ENCODE results near the gene TPBG. TPM values are rescaled to one million over a fixed set of nuclear protein-coding genes. Genes with fewer than 3 reads are reported as not detected.

Gene TPBG, protein sequence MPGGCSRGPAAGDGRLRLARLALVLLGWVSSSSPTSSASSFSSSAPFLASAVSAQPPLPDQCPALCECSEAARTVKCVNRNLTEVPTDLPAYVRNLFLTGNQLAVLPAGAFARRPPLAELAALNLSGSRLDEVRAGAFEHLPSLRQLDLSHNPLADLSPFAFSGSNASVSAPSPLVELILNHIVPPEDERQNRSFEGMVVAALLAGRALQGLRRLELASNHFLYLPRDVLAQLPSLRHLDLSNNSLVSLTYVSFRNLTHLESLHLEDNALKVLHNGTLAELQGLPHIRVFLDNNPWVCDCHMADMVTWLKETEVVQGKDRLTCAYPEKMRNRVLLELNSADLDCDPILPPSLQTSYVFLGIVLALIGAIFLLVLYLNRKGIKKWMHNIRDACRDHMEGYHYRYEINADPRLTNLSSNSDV
- 12.3 and 13.8 TPM in 2 replicates for total RNA-seq (2014; rRNA removed; shearing (Covaris generic))

DNA sequence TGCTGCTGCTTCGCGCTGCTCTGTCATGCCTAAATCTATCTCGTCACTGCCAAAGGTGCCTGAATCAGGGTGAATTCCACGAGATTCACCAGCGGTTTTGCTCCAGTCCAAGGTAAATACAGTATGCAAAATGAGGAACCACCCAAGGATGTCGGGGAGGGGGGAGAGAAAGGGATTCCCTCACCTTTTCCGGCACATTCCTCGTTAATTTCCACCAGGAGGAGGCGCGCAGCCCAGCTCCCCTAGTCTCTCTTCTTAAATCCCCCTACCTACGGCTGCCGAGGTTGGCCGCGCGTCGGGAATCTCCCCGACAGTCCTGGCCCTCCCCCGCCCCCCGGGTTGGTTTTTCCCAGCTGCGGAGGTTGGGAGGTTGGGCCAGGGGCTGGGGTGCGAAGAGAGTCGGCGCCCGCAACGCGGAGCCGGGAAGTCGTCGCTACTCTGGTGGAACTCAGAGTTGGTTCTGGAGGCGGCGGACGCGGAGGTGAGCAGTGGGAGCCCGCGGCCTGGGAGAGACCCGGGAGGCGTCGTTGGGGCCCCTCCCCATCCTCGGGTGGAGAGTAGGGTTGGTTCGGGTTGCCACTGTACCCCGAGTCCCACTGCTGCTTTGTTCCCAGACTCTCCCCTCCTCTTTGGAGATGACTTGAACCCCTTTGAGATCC, at the start of gene TPBG:
TSS of gene TPBG (plus strand) at position 390 of the 659 bp plus-strand sequence. CDS start 1,145 bp downstream, outside the sequence.
- peak; percentile 62 for DNase-seq (ENCODE audit: low spot score)

DNA sequence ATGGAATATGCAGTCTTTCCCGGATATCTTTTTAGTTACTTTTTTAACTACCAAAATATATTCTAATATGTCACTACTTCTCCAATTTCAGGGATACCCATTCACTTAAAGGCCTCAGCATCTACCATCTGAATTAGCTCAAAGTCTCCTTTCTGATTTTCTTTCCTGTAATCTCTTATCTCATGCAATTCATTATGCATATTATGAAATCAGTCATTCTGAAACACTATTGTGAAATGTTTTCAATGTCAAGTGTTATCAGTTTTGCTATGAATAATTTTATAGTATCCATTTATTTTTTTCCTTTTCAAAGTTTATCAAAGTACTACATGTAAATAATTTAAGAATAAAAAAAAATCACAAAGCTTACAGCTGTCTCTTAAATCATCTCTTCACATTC, 41.2 kb upstream of the TPBG start:
- no peak for DNase-seq (ENCODE audit: low spot score)

DNA sequence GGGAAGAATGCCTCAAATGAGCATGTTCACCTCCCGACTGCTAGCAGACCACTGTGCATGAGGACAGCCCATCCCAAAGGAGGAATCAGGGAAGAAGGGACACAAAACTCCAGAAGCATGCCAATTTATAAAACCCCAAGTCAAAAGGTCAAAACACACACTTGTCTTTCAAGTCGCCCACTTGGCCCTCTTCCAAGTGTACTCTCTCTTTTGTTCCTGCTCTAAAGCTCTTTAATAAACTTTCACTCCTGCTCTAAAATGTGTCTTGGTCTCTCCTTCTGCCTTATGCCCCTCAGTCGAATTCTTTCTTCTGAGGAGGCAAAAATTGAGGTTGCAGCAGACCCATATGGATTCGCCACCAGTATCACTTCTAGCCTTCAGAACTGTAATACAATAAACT, 33.9 kb upstream of the TPBG start:
- DNase-seq (ENCODE audit: low spot score), result no peak

DNA sequence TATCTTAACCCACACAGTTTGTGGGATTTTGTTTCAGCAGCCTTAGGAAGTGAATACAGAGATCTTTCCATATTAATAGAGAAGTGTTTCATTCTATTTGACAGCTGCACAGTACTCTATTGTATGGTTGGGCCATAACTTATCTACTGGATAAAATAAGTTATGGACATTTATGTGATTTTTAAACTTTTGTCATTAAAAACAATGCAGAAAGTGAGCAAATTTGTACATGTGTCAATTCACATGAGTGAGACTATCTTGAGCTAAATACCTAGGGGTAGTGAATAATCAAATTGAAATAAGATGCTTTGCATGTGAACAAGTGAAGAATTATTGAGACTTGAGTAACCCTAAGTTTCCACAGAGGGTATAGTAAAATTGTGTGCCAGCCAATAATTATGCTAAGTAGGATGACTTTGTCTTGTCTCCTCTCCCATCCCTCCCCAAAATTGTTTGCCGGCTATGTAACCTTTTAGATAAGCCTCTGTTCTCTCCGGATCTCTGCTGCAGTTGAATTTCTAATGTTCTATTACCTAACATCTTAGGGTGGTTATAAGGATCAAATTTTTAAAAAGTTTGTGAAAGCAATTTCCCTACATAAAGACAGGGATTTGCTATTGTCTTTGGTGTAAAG, 33.3 kb upstream of the TPBG start:
- no peak for DNase-seq (ENCODE audit: low spot score)

DNA sequence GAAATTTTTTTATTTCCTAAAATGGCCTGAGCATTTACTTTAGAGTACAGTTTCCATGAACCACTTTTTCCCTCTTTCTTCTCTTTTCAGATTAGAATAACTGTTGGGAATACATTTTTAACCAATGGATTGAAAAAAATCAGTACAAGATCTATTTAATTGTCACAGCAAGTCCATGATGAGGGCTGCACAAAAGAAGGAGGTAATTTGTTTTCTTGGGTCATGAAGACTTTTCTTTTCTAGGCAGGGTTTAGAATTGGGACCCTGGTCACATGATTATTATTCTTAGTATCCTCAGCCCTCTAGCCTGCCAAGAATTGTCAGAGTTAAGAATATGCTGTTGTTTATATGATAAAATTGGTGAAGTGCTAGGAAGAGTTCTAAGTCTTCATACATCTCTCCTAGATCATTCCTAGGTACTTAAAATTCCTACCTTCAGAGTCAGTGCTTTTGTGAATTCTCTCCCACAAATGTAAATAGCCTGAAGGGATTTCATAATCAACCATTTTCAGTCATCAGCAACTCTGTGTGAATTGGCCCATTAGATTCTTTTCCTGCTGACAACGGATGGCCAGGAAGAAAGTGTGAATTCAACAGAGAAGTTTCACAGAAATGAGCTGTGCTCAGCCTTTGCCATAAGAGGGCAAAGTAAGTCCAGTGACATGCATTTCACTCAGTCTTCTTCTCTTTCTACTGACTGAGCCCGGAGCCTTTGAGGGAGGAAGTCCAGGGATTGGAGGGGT, 32.4 kb upstream of the TPBG start:
- DNase-seq (ENCODE audit: low spot score), result peak; percentile 7

DNA sequence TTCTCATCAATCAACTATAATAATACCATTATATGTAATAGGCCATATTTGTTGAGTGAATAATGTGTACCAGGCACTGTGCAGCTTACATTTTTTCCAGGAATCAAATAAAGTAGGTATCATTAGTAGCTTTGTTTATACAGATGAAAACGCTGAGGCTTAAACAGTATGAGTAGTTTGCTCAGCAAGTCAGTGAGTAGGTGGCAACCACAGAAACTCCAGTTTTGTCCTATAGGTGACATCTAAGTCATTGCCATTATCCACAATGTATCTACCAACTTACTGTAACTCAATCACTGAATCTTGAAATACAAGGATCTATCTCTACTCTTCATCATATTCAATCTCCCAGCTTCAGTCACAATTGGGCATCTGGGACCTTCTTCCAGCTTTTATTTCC, 29.8 kb upstream of the TPBG start:
- no peak for DNase-seq (ENCODE audit: low spot score)

DNA sequence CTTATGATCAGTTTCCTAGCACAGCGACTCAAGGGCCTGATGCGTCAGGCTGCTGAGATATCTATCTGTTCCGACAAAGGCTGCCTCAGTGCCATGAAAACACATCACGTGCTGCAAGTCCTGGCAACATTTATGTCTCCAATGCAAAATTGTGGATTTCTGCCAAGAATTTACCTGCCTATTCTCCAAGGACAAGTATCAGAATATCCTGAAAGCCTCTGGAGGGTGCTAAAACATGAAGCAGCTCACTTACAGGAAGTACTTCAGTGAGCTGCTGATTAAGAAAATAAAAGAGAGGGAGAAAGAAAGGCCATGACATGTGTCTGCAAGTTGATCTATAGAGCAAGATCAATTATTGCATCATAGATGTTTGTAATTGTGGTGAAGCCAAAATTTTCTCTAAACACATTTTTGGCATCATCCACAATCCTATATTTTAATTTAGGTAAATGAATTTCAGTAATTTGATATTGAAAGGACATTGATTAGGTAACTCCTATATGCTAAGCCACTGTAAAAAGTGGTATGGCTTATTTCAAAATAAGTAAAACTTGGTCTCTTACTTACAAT, 25.8 kb upstream of the TPBG start:
- DNase-seq (ENCODE audit: low spot score), result peak; percentile 6

DNA sequence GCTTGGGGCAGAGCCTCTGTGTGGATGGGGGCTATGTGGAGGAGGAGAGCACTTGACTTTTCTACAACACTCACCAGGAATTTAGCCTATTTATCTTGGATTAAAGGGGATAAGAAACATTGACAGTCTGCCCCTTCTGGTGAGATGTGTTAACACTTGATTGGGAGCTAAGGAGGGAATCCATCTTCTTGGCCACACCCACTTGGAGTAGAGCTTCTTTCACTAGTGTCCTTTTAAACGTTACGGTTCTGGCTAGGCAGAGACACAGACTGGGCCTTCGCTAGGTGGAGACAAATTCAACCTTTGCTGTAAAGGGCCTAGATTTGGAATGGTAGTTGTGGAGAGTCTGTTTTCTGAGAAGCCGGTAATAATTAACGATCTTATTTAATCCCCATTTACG, 15.5 kb upstream of the TPBG start:
- peak; percentile 27 for DNase-seq (ENCODE audit: low spot score)

DNA sequence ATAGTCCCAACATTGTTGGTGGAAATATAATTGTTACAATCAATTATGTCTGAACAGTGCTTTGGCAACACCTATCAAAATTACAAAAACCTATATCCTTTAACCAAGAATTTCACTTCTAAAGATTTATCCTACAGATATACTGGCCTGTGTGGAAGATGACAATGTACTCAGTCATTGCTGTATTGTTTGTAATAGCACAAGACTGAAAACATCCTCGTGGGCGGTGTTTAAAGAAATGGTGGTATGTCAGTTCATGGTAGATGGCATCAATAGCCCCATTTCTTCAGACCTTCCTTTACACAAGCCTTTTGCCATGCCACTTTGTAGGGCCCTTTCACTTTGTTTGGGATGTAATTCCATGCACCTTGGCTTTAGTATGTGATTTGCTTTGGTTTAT, 9.8 kb upstream of the TPBG start:
- DNase-seq (ENCODE audit: low spot score), result no peak

DNA sequence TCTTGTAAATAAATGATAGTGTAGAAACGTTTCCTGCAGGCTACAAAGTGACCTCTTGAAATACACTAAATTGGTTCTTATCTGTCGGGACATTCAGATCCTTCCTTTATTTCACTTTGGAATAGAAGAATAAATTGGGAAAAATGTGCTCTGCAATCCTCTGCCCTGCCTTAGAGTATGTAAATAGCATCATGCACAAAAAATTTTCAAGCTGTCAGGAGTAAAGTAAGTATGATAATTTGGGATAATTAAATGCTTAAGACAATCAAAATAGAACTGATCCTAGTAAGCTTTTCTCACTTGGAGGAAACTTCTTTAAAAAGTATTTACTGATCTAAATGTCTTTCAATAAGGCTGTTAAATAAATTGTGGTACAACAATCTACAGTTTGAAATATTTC, 3.1 kb upstream of the TPBG start:
- no peak for DNase-seq (ENCODE audit: low spot score)

DNA sequence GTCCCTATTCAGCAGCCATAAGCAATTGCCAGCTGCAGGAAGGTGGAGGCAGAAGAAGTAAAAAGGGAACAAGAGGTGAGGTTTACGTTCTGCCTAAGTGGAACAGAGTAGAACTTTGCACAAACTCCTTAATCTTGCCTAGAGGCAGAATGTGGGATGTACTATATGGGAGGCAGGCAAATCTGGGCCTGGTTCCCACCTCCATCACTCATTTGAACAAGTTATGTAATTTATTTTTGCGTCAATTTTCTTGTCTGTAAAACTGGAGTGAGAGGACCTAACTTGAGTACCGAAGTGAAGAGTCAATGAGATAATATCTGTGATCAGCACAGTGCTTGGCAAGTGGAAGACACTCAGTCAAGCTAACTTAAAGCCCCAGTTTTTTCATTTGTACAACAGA, 2.0 kb upstream of the TPBG start:
- no peak for DNase-seq (ENCODE audit: low spot score)

DNA sequence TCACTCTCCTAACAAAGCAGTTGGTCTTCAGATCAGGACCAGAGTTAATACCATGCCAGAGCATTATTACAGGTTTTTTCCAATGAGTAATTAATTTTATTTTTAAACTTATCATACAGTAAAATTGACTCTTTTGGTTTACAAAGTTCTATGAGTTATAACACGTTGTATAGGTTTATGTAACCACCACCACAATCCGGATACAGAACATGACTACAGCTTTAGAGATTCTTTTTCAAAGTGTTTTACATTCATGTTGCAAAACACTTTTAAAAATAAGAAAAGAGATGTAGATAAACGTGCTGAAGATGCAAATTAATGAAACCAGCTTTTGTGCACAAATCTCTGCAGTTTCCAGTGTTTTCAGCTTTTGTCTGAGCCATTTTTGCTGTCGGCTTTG, 1.5 kb upstream of the TPBG start:
- DNase-seq (ENCODE audit: low spot score), result no peak

DNA sequence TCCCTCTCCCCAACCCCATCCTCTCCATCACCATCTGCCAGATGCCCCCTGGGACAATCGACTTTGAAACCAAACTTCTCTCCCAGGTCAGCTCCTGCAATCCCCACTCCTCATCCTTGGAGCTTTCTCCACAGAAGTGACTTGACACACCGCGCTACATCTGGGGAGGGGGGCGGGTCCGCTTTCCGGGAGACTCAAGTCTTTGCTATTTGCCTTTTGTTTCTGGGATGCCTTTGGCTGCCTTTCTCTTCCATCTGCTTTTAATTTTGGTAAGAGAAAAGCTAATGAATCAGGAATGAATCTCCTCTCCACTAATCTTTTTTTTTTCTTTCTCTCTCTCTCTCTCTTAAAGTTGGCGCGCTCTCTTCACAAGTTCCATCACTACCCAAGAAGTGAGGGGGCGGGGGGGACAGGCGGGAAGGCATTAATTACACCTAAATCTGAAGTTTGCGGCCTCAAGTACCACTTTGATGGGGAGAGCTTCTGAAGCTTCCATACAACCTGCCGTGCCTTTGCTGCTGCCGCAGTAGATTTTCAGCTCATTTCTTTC, 664 bp upstream of the TPBG start:
- DNase-seq (ENCODE audit: low spot score), result no peak

DNA sequence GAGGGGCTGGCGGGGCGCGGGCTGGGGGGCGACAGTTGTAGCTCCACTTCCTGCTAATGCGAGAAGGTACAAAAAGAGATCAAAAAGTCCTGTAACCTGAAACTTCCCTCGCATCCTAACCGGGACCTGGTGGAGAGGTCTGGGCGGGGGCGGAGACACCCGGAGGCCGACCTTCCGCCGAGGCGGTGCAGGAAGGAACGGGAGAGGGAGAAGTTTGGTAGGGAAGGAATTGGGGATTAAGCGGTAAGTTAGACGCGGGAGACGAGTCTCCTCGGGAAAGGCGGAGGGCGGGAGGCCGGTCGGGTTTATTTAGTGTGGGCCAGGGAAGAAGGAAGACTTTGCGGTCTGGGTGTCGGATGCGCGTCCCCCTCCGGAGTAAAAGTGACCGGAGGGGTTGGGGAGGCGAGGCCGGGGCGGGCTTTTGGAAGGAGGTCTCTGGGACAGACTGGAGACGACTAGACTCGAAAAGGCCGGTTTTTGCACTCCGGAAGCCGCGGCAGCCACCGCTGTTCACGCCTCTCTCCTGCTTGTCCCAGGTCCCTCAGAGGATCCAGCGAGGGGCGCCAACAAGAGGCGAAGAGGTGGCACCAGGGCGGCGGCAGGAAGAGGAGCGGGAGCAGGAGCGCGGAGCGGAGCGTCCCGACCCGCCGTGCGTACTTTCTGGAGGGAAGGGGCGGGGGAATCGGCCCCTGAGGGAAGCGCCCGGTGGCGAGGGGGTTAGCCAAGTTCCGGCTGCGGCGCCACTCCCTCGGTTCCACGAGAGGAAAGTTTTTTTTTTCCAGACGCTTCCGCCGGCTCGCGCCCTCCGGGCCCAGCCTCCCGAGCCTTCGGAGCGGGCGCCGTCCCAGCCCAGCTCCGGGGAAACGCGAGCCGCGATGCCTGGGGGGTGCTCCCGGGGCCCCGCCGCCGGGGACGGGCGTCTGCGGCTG, 734 bp downstream of the TPBG start:
- DNase-seq (ENCODE audit: low spot score), result peak; percentile 58

DNA sequence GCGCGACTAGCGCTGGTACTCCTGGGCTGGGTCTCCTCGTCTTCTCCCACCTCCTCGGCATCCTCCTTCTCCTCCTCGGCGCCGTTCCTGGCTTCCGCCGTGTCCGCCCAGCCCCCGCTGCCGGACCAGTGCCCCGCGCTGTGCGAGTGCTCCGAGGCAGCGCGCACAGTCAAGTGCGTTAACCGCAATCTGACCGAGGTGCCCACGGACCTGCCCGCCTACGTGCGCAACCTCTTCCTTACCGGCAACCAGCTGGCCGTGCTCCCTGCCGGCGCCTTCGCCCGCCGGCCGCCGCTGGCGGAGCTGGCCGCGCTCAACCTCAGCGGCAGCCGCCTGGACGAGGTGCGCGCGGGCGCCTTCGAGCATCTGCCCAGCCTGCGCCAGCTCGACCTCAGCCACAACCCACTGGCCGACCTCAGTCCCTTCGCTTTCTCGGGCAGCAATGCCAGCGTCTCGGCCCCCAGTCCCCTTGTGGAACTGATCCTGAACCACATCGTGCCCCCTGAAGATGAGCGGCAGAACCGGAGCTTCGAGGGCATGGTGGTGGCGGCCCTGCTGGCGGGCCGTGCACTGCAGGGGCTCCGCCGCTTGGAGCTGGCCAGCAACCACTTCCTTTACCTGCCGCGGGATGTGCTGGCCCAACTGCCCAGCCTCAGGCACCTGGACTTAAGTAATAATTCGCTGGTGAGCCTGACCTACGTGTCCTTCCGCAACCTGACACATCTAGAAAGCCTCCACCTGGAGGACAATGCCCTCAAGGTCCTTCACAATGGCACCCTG, 1.6 kb downstream of the TPBG start:
- DNase-seq (ENCODE audit: low spot score), result peak; percentile 20

DNA sequence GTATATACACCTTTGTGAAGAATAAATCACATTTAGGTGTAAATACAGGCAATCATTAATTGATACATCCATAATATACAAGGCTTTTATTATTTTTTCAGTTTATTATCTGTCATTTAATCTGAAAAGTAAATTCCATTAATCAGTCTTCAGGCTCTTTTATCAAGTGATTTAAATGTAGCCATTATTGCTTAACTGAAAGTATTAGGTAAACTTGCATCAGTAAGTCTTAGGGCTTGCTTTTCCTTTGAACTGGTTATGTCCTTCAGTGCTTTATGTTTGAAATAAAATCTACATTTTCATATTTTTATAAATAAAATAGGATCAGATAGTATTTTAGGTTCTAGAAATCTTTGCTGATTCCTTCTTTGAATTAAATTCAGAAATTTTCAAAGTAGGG, 4.1 kb downstream of the TPBG start:
- DNase-seq (ENCODE audit: low spot score), result no peak

DNA sequence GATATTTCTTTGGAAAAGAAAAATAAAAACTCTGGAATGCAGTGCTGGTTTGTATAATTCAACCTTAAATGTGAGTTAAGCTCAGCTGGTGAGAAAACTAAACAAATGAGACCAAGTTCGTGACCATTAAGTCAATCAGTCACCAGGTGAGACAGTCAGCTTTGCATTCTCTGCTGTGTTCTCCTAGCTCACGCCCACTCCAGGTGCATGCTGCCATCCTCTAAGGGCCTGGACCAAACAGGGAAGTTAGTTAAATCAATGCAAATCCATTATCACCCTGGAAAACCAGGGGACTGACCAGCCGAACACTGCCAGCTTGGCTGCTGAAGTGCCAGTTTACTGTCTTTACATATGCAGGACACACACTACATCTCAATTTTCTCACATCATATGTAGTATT, 7.2 kb downstream of the TPBG start:
- DNase-seq (ENCODE audit: low spot score), result no peak

DNA sequence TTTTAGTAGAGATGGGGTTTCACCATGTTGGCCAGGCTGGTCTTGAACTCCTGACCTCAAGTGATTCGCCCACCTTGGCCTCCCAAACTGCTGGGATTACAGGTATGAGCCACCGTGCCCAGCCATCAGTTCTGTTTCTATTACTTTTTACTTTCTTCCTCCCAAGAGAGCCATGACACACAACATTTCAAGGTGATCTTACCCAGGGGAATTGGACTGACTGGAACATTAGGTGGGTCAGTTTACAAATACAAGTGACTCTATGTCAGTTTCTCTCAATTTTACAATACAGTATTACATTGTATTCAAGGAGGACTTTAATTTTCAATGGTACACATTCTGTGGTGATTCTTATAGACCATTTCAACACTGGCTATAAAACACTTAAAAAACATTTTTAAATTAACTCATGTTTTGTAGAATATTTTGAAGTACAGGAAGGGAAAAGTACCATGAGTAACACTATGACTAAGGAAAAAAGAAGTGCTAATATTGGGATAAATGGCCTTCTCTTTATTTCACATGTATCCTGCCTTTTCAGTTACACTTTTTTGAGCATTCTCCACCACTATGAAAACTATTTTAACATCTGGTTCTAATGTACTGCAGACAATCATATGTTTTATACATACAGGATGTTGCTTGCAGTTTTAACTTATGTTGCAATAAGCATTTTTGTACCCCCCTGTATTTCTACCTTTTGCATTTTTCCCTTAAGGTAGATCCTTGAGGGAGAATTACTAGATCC, 8.4 kb downstream of the TPBG start:
- no peak for DNase-seq (ENCODE audit: low spot score)

DNA sequence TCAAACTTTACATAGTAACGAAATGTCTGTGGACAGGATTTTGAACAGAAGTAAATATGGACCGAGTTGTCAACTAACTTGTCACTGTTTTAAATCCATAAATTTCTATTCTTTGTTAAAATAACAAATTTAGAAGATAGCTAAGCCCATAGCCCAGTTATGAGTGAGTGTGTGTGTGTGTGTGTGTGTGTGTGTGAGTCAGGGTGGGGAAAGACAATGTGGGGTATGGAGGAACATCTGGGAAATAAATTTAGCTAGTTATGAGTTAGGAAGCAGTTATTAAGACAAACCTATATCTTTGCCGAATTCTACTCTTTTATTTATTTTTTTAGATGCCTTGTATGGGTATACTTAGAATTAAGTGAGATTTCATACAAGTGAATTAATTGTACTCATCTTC, 9.0 kb downstream of the TPBG start:
- DNase-seq (ENCODE audit: low spot score), result no peak
